Measurements from ENCODE around the gene EPRS1.
"Not testable (repeated sequence)": the region's sequence is repeated elsewhere in the genome, so short reads cannot be mapped to it uniquely, and the experiment has no call there.

The EPRS1 gene

DNA sequence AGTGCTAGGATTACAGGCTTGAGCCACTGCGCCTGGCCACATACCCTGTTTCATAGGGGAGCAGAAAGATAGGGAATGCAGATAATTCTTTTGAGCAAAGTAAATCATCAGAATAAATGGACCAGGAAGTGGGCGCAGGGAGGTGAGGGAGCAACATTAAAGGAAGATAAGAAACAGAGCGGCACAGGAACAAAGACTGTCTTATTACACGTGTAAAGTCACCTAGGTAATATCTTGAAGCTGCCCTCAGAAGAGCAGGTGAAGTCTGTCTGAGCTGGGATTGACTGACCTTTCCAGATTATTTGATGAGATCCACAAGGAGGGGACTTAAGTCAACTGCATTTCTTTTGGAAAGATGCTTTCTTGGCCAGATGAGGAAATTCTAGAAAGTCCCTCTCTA lies 7.7 kb downstream of the EPRS1 start:
- no peak for DNase-seq (ENCODE audit: low read depth, low spot score)

DNA sequence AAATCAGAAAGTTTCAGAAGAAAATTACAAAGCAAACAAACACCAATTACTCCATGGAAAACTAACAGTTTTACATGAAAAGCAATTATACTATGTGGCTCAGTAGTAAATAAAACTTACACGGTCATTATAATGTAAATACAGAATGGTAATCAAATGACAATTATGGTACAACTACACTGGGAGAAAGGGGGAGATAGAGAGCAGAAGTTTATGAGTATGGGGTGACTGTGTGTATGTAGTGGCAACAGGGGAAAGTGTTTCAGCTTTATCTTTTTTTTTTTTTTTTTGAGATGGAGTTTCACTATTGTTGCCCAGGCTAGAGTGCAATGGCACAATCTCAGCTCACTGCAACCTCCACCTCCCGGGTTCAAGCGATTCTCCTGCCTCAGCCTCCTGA lies 8.5 kb downstream of the EPRS1 start:
- not testable (repeated sequence) for DNase-seq (ENCODE audit: low read depth, low spot score)

DNA sequence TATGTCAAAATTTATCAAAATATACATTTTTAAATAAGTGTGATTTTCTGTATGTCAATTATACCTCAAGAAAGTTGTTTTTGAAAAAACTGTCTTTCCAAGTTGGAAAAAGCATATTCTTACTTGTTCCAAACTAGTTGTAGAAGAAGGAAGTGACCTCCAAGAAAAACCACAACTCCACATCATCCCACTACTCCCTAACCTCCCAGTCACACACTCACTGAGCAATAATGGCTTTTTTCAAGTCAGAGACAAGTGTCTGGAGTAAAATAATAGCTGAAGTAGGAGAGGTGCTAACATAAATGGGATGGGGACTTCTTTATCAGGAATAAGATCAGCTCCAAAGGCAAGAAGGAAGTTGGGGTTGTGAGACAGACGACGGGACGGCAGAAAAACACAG lies 13.4 kb downstream of the EPRS1 start:
- DNase-seq (ENCODE audit: low read depth, low spot score), result no peak

DNA sequence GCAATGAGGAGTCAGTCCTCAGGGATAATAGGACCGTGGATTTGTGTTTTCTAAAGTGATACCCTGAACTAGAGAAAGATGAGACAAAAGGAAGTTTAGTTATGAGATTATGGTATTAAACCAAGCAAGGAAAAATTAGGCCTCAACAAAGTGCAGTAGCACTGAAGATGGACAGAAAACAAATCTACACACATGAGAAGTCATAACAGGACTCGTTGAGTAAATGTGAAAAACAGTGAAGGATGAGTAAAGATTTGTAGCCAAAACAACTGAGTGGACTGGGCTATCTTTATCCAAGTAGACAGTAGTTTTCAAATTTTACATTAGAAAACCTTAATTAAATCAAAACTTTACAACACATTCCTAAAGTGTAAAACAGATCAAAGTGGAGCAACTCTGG lies 15.0 kb downstream of the EPRS1 start:
- no peak for DNase-seq (ENCODE audit: low read depth, low spot score)

DNA sequence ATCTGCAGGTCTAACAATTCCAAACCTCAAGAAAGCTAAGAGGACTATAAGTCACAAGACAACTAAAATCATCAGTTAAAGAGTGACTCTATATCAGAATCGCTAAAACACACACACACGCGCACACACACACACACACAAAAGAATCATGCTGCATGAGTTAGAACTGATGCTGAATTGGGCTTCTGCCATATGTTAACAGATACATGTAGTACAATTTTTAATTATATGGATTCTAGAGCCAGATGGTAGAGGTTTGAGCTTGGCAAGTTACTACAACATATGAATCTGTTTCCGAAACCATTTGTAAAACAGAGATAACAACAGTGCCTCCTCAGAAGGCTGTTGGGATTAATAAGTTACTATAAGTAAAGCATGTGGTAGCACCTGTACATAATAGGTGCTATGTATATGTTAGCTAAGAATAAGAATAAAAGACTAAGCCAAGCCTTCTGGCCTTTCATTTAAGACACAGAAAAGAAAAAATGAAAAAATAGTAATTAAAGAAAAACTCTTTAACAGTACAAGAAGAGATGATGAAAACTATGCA lies 17.9 kb downstream of the EPRS1 start:
- DNase-seq (ENCODE audit: low read depth, low spot score), result no peak

DNA sequence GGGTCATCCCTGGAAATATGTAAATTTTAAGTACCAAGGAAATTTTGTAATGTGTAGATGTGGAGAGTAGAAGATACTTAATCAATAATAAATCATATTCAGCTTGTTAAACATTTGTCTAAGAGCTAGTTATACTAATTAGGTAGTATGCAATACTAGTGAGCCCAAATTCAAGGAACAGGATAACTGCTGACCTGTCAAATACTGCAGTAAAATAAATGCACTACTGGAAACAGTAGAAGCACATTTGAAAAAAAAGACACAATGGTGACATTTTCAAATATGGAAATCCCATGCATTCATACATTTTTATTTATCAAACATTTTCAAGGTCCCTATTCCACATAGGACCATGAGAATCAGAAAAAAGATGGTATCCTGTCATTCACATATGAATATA lies 27.2 kb downstream of the EPRS1 start:
- DNase-seq (ENCODE audit: low read depth, low spot score), result no peak

DNA sequence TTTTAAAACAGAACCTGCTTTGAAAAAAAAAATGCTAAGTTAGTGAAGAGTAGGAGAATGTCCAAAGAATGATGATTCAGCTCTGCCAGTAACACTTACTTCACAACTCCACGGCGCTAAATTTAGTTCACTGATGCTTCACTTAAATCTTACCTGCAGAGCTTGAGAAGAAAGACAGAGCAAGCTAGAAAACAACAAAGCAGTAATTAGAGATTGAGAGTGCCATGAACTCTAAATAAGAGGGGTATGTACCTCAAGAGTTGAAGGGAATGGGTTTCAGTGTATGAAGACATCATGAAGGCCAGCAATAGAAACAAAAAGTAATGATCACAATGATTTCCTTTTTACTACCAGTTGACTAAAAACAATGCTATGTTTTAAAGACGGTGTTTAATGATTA lies 32.8 kb downstream of the EPRS1 start:
- DNase-seq (ENCODE audit: low read depth, low spot score), result no peak

DNA sequence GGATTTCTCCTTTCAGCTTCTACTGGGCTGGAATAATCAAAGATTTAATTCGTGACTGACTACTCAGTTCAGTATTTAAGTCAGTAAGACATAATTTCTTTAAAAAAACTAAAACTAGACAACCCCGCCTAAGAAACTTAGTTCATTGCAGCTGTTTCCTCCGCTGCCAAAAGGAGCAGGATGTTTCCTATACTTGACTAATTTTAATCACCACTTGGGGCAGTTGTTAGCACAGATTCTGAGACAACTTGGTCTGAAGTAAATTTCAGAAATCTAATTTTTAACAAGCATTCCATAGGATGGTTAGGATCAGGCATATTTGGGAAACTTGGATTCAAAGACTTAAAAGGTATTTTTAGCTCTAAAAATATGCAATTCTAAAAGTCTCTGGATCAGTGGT lies 34.0 kb downstream of the EPRS1 start:
- no peak for DNase-seq (ENCODE audit: low read depth, low spot score)

DNA sequence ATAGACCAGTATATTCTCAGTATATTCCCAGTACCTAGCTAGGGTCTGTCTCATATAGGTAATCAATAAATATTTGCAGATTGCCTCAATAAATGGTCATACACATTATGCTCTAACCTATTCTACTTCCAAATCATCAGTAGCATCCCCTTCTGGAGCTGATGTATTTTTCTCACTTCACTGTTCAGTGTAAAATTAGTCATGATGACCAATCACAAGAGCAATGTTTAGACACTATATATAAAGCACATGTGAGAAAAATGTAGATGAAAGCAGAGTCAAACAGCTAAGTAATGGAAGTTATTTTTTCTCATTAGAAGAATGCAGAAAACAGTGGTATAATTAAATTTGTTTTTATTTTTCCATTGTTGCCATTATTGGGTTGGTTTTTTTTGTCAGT lies 34.7 kb downstream of the EPRS1 start:
- no peak for DNase-seq (ENCODE audit: low read depth, low spot score)

DNA sequence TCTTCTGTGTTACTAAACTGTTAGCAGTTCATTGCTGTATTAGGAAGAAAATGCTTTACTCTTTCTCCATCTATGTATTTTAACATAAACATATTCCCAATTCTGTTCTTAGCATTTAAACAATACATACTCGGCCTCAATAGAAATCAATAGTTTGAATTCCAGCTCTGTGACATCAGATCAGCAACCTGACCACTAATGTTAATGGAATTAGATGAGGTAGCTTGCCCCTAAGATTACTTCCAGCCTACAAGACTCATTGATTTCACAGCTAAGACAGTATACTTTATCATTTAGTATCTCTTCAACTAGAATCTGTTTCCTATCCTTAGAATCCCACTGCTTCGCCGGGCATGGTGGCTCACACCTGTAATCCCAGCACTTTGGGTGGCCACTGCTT lies 38.9 kb downstream of the EPRS1 start:
- no peak for DNase-seq (ENCODE audit: low read depth, low spot score)

DNA sequence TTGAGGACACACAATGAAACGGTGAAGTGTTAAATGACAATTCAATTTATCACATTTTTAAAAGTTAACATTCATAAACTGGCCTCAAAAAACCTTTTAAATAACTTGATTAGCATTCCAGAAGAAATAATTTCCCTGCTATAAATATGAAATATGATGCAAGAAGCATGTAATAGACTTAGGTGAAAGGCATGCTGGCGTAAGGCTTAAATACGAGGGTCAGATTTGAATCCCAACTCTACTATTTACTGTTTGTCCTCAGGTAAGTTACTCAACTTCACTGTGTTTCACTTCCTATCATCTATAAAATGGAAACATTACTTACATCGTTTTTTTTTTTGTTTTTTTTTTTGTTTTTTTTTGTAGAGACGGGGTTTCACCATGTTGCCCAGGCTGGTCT lies 40.8 kb downstream of the EPRS1 start:
- no peak for DNase-seq (ENCODE audit: low read depth, low spot score)

DNA sequence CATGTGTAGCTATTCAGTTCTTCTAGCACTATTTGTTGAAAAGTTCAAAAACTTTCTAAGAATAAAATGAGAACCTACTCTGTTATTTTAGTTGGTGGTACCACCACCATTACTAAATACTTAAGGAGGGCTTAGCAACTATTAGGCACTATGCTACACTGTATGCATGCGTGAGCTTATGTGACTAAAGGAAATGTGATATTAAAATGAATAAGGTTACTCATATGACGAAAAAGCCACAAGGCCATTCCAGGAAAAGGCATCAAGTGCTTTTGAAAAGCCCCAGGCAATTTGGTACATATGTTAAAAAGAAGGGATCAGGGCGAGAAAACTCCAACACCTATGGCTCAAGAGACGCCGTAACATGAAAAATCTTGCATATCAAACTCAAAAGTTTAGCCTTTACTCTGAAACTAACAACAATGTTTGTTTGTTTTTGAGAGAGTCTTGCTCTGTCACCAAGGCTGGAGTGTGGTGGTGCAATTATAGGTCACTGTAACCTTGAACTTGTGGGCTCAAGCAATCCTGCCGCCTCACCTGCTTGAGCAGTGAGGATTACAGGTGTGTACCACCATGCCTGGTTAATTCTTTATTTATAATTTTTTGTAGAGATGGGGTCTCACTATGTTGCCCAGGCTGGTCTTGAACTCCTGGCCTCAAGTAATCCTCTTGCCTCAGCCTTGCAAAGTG lies 42.5 kb downstream of the EPRS1 start:
- no peak for DNase-seq (ENCODE audit: low read depth, low spot score)

DNA sequence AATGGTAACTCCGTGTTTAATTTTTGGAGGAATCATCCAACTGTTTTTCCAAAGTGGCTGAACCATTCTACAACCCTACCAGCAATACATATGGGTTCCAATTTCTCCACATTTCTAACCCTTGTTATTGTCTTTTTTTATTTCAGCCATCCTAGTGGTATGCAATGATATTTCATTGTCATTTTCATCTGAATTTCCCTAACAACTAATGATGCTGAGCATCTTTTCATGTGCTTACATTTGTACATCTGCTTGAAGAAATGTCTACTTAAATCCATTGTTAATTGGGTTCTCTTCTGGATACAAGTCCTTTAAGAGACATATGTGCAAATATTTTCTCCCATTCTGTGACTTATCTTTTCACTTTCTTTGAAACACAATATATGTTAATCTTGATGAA lies 43.3 kb downstream of the EPRS1 start:
- DNase-seq (ENCODE audit: low read depth, low spot score), result no peak

DNA sequence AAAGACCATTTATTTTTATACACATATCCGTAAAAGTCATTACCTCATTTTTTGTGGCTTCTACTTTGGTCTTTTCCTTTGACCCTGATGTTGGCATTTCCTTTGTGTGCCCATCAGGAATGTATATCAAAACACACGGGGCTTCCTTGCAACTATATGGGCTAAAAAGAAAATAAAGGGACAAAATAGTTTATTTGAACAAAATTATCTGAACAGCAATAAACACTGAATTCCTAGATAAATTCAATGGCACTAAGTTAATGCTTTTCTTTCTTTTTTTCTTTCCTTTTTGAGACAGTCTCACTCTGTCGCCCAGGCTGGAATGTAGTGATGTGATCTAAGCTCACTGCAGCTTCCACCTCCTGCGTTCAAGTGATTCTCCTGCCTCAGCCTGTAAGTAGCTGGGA lies 45.2 kb downstream of the EPRS1 start:
- DNase-seq (ENCODE audit: low read depth, low spot score), result no peak

DNA sequence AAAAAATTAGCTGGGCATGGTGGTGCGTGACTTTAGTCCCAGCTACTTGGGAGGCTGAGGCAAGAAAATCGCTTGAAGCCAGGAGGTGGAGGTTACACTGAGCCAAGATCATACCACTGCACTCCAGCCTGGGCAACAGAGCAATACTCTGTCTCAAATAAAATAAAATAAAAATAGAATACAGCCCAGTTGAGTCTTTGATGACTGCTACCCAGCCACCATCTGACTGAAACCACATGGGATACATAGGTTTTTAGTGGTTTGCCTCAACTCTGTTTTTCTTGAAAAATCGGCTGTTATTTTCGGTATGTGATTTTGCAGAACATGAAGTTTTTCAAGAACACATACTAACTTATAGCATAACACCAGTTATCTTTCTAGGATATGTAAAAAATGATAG lies 46.5 kb downstream of the EPRS1 start:
- DNase-seq (ENCODE audit: low read depth, low spot score), result no peak

Data from ELF-1 (cell line).